Vagina (tissue), 2 donors: ENCODE data around the gene VPS39. TPM values are rescaled to one million over a fixed set of nuclear protein-coding genes. Genes with fewer than 3 reads are reported as not detected.

Experiments
- DNase-seq, 2 donors: peaks; one replicate each; pipeline ENCODE4 v3.0.0-alpha.2; 2017; ENCODE audit errors: extremely low spot score in 2 of 2
- H3K27ac ChIP-seq: fragments of 200-600 bp; sonication (generic); one replicate; pipeline ENCODE4 v1.5.1; 2019
- H3K27me3 ChIP-seq: fragments of 200-600 bp; sonication (generic); one replicate; pipeline ENCODE4 v1.5.1; 2019
- H3K36me3 ChIP-seq, 2 donors: fragments of 200-600 bp; sonication (generic); one replicate each; pipeline ENCODE4 v1.5.1; 2017 to 2019
- H3K4me1 ChIP-seq: fragments of 200-600 bp; sonication (generic); one replicate; pipeline ENCODE4 v1.5.1; 2019
- H3K4me3 ChIP-seq, 2 donors: fragments of 200-600 bp; sonication (generic); 1 replicate in 1 of 2; 2 replicates in 1 of 2; pipeline ENCODE4 v1.5.1; 2016 to 2019
- H3K9me3 ChIP-seq: fragments of 200-600 bp; sonication (generic); one replicate; pipeline ENCODE4 v1.5.1; 2019
- CTCF ChIP-seq, 3 experiments: fragments of 450-650 bp in 2 of 3; fragments of 200-600 bp in 1 of 3; sonication (generic) in 1 of 3; IDR thresholded peaks; one replicate each; pipeline ENCODE4 v1.5.1; 2017 to 2019; ENCODE audit warnings: antibody characterized with exemption in 3 of 3, mild to moderate bottlenecking in 2 of 3, moderate library complexity in 2 of 3
- POLR2A ChIP-seq, 2 donors: fragments of 450-650 bp; IDR thresholded peaks; one replicate each; pipeline ENCODE4 v1.6.1; 2017; ENCODE audit warnings: antibody characterized with exemption in 2 of 2, mild to moderate bottlenecking in 2 of 2, moderate library complexity in 2 of 2
- POLR2AphosphoS5 ChIP-seq, 2 donors: sonication (generic); formaldehyde crosslinking; IDR thresholded peaks; one replicate each; pipeline ENCODE4 v1.9.0; 2017; ENCODE audit warnings: antibody characterized with exemption in 2 of 2, mild to moderate bottlenecking in 2 of 2, low read depth in 1 of 2; ENCODE audit not compliant: insufficient read depth in 1 of 2
- intact Hi-C: fragments of 100-400 bp; cut with DNase I; formaldehyde crosslinking; loops from one replicate; pipeline ENCODE4 v1.15.1; 2023
- total RNA-seq: library from RNA; depleted of rRNA; stranded (reverse); fragments of >200 nt; gene quantifications from one replicate; pipeline ENCODE4 v1.2.3, GENCODE V29; 2016

Gene VPS39
- total RNA-seq, 1 donor from 2014 or later = 85.2 TPM

- H3K36me3 ChIP-seq = no peaks in the 10 kb centered on the region
- H3K27ac ChIP-seq = no peak overlapping the region
- no peaks in the 10 kb centered on the region for H3K27me3 ChIP-seq
- intact Hi-C loops = no loop called here
- TF ChIP-seq POLR2A (IDR thresholded peaks at IDR 0.05) (no peak), CTCF (IDR thresholded peaks at IDR 0.05) (no peak), POLR2AphosphoS5 (IDR thresholded peaks at IDR 0.05; ENCODE audit: insufficient read depth in 1 of 2, low read depth in 1 of 2) (no peak)
- peak in 1 of 2 donors; percentile 47 for DNase-seq
- H3K4me3 ChIP-seq = no peak overlapping the region
- H3K9me3 ChIP-seq = no peaks in the 10 kb centered on the region
- no peaks in the 10 kb centered on the region for H3K4me1 ChIP-seq
Measured at GRCh38 chr15:42138968-42139386, 69.1 kb downstream of the VPS39 start.

GRCh38 chr15:42138411-42138810 is 69.7 kb downstream of the VPS39 start:
- H3K27me3 ChIP-seq = no peaks in the 10 kb centered on the region
- H3K4me1 ChIP-seq = no peaks in the 10 kb centered on the region
- TF ChIP-seq POLR2A (IDR thresholded peaks at IDR 0.05) (no peak), POLR2AphosphoS5 (IDR thresholded peaks at IDR 0.05; ENCODE audit: insufficient read depth in 1 of 2, low read depth in 1 of 2) (no peak), CTCF (IDR thresholded peaks at IDR 0.05) (no peak)
- no peak overlapping the region for H3K4me3 ChIP-seq
- intact Hi-C loops = no loop called here
- no peak overlapping the region for H3K27ac ChIP-seq
- no peaks in the 10 kb centered on the region for H3K9me3 ChIP-seq
- no peaks in the 10 kb centered on the region for H3K36me3 ChIP-seq
- DNase-seq = peak in 1 of 2 donors; percentile 42

GRCh38 chr15:42137461-42138261 is 70.4 kb downstream of the VPS39 start:
- Histone ChIP-seq H3K4me3 (no peak overlapping the region), H3K4me1 (no peaks in the 10 kb centered on the region), H3K36me3 (no peaks in the 10 kb centered on the region), H3K27me3 (no peaks in the 10 kb centered on the region), H3K27ac (no peak overlapping the region), H3K9me3 (no peaks in the 10 kb centered on the region)
- intact Hi-C loops = no loop called here
- no peak for TF ChIP-seq POLR2AphosphoS5 (IDR thresholded peaks at IDR 0.05; ENCODE audit: insufficient read depth in 1 of 2, low read depth in 1 of 2)
- peak in 2 of 3 experiments; percentile 21 to 24 for TF ChIP-seq CTCF (IDR thresholded peaks at IDR 0.05)
- TF ChIP-seq POLR2A (IDR thresholded peaks at IDR 0.05) = no peak
- DNase-seq = peak; percentile 47 to 58

- no peaks in the 10 kb centered on the region for H3K4me1 ChIP-seq
- H3K27ac ChIP-seq = no peak overlapping the region
- H3K9me3 ChIP-seq = no peaks in the 10 kb centered on the region
- DNase-seq = no peak
- H3K36me3 ChIP-seq = no peaks in the 10 kb centered on the region
- no peak overlapping the region for H3K4me3 ChIP-seq
- no peaks in the 10 kb centered on the region for H3K27me3 ChIP-seq
- intact Hi-C loops = no loop called here
- TF ChIP-seq CTCF (IDR thresholded peaks at IDR 0.05) (no peak), POLR2AphosphoS5 (IDR thresholded peaks at IDR 0.05; ENCODE audit: insufficient read depth in 1 of 2, low read depth in 1 of 2) (no peak), POLR2A (IDR thresholded peaks at IDR 0.05) (no peak)
Measured at GRCh38 chr15:42136513-42136912, 71.6 kb downstream of the VPS39 start.

GRCh38 chr15:42135351-42135750 is 72.8 kb downstream of the VPS39 start:
- Histone ChIP-seq H3K36me3 (no peaks in the 10 kb centered on the region), H3K4me3 (no peak overlapping the region), H3K27me3 (no peaks in the 10 kb centered on the region), H3K4me1 (no peaks in the 10 kb centered on the region), H3K27ac (no peak overlapping the region), H3K9me3 (no peaks in the 10 kb centered on the region)
- no peak for DNase-seq
- no peak for TF ChIP-seq CTCF (IDR thresholded peaks at IDR 0.05)
- TF ChIP-seq POLR2A (IDR thresholded peaks at IDR 0.05) = no peak
- no peak for TF ChIP-seq POLR2AphosphoS5 (IDR thresholded peaks at IDR 0.05; ENCODE audit: insufficient read depth in 1 of 2, low read depth in 1 of 2)
- intact Hi-C loops = no loop called here
